Naive thymus-derived CD4-positive, alpha-beta T cell (primary cell): ENCODE data around the gene RNF207. TPM values are rescaled to one million over a fixed set of nuclear protein-coding genes. Genes with fewer than 3 reads are reported as not detected.

Experiments used
- ATAC-seq: fragments of 150-1000 bp; cut with Tn5 transposase; 2 replicates; pipeline ENCODE4 v1.10.0; 2021; ENCODE audit warnings: mild to moderate bottlenecking, moderate library complexity
- CTCF ChIA-PET: fragments of 350-600 bp; sonication (Branson Sonifier 250); formaldehyde crosslinking; loops from one replicate; lab custom pipeline; 2021; ENCODE audit warnings: antibody characterized with exemption; lab: Charles Lee
- POLR2A ChIA-PET: fragments of 350-600 bp; sonication (Branson Sonifier 250); formaldehyde crosslinking; loops from one replicate; lab custom pipeline; 2021; ENCODE audit warnings: antibody characterized with exemption, inconsistent platforms; lab: Charles Lee
- DNase-seq, 9 donors: peaks; one replicate each; pipeline versions ENCODE4 v3.0.0 to v3.0.0-alpha.2; 2020 to 2022; ENCODE audit warnings: mixed read lengths in 1 of 9
- H3K27ac ChIP-seq: one replicate; pipeline ENCODE4 v1.7.0; 2013; ENCODE audit warnings: mild to moderate bottlenecking, low read depth, low read length, moderate library complexity
- H3K27me3 ChIP-seq, 2 donors: one replicate each; pipeline ENCODE4 v1.7.0; 2013; ENCODE audit warnings: low read length in 2 of 2, mild to moderate bottlenecking in 2 of 2, moderate library complexity in 2 of 2; ENCODE audit not compliant: control insufficient read depth in 2 of 2, insufficient read depth in 2 of 2
- H3K36me3 ChIP-seq, 3 experiments: 1 replicate in 2 of 3; 2 replicates in 1 of 3; pipeline ENCODE4 v1.7.0; 2013; ENCODE audit warnings: low read length in 3 of 3, mild to moderate bottlenecking in 3 of 3, moderate library complexity in 1 of 3; ENCODE audit not compliant: insufficient read depth in 3 of 3, control insufficient read depth in 2 of 3
- H3K4me1 ChIP-seq, 2 donors: one replicate each; pipeline ENCODE4 v1.7.0; 2013; ENCODE audit warnings: low read length in 2 of 2, mild to moderate bottlenecking in 2 of 2, moderate library complexity in 1 of 2; ENCODE audit not compliant: control insufficient read depth in 2 of 2, insufficient read depth in 2 of 2
- H3K4me3 ChIP-seq: 2 replicates; pipeline ENCODE4 v1.7.0; 2013; ENCODE audit warnings: mild to moderate bottlenecking, low read length
- H3K9me3 ChIP-seq, 3 experiments: 1 replicate in 2 of 3; 2 replicates in 1 of 3; pipeline ENCODE4 v1.7.0; 2013; ENCODE audit warnings: low read length in 3 of 3; ENCODE audit not compliant: control insufficient read depth in 2 of 3
- H3K27ac Mint-ChIP-seq, 9 donors: one replicate each; pipeline ENCODE4 v1.8.0; 2020 to 2022; ENCODE audit warnings: mixed read lengths in 9 of 9, mild to moderate bottlenecking in 8 of 9, moderate library complexity in 5 of 9, inconsistent platforms in 2 of 9
- H3K27me3 Mint-ChIP-seq, 5 donors: one replicate each; pipeline ENCODE4 v1.8.0; 2021 to 2022; ENCODE audit warnings: mixed read lengths in 5 of 5, mild to moderate bottlenecking in 1 of 5
- H3K36me3 Mint-ChIP-seq, 5 donors: one replicate each; pipeline ENCODE4 v1.8.0; 2020 to 2022; ENCODE audit warnings: mixed read lengths in 5 of 5, mild to moderate bottlenecking in 3 of 5, inconsistent platforms in 1 of 5
- H3K4me1 Mint-ChIP-seq, 7 donors: one replicate each; pipeline ENCODE4 v1.8.0; 2020 to 2022; ENCODE audit warnings: mixed read lengths in 7 of 7, mild to moderate bottlenecking in 3 of 7, inconsistent platforms in 1 of 7
- H3K4me3 Mint-ChIP-seq, 10 donors: one replicate each; pipeline ENCODE4 v1.8.0; 2020 to 2022; ENCODE audit warnings: mild to moderate bottlenecking in 10 of 10, mixed read lengths in 10 of 10, moderate library complexity in 6 of 10, inconsistent platforms in 2 of 10
- H3K9me3 Mint-ChIP-seq, 11 donors: one replicate each; pipeline ENCODE4 v1.8.0; 2020 to 2022; ENCODE audit warnings: mixed read lengths in 11 of 11, mild to moderate bottlenecking in 4 of 11, inconsistent platforms in 1 of 11, moderate library complexity in 1 of 11
- intact Hi-C, 2 donors: fragments of 100-400 bp; cut with micrococcal nuclease; formaldehyde crosslinking; loops; one replicate each; pipeline ENCODE4 v1.15.1; 2023
- polyA plus RNA-seq, 2 donors: library from polyadenylated mRNA; unstranded; fragments of 300-500 nt; fragmentation: Illumina TruSeq; gene quantifications; one replicate each; pipeline ENCODE4 v1.2.3, GENCODE V29; 2021
- total RNA-seq, 6 experiments: library from RNA in 5 of 6; stranded (reverse) in 5 of 6; gene quantifications; 1 replicate in 5 of 6; 2 replicates in 1 of 6; pipeline ENCODE4 v1.2.3 and lab custom pipeline; 2021 to 2026

RNF207 gene
- total and polyA plus RNA-seq, 7 experiments from 2014 or later = 0.09 to 83.6 (median 0.81) TPM

DNA sequence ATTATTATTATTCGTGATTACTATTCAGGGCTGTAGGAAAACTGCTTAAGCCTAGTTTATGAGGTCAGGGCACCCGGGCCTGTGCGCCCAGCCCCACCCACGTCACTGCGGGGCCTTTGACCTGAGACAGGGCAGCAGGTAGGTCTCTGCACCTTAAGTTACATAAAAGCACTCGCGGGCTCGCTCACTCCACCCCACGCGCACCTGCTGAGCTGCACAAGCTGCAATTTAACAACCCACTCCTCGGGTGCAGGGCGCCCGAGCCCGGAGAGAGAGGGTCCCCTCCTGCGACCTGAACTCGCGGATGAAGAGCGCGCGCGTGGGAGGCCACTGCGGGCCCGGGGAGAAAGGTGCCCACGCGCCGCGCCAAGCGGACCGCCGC lies 29.4 kb downstream of the RNF207 start:
- peaks cover 11 to 15% (median 12%) of the 10 kb centered on the region in 5 donors for H3K27me3 Mint-ChIP-seq
- H3K9me3 Mint-ChIP-seq = peaks cover 0 to 1% (median 0%) of the 10 kb centered on the region in 11 donors
- POLR2A ChIA-PET = interaction anchor here (0.5 to 1.9 kb wide), 3 partner anchors 35 to 382 kb away, joined by 3 to 8 read pairs (median 3); no protein-coding TSS in a partner anchor
- no peaks in the 10 kb centered on the region for H3K9me3 ChIP-seq
- H3K27ac ChIP-seq = peak overlapping the region; percentile 66
- ATAC-seq (peak; percentile 3), DNase-seq (no peak)
- peaks cover 0 to 20% (median 0%) of the 10 kb centered on the region in 5 donors for H3K36me3 Mint-ChIP-seq
- H3K27me3 ChIP-seq = no peaks in the 10 kb centered on the region
- H3K36me3 ChIP-seq = peaks cover 3 to 31% (median 9%) of the 10 kb centered on the region in 3 experiments
- intact Hi-C loops = loop anchor here (1.0 to 10.0 kb wide), 6 partner anchors 26 to 367 kb away; partner anchors contain the start of genes RPL22 (in 2 of the 2), KLHL21 (in 1 of the 2), NPHP4 (in 1 of the 2) and RNF207 (in 1 of the 2)
- H3K4me3 ChIP-seq = peak overlapping the region; percentile 43
- H3K27ac Mint-ChIP-seq = peak overlapping the region in 6 of 9 donors; percentile 28 to 78 (median 47)
- peaks cover 0 to 28% (median 18%) of the 10 kb centered on the region in 7 donors for H3K4me1 Mint-ChIP-seq
- peak overlapping the region; percentile 79 to 90 (median 87) for H3K4me3 Mint-ChIP-seq
- H3K4me1 ChIP-seq = peaks cover 0 to 12% of the 10 kb centered on the region in 2 donors
- CTCF ChIA-PET = no interaction called here

DNA sequence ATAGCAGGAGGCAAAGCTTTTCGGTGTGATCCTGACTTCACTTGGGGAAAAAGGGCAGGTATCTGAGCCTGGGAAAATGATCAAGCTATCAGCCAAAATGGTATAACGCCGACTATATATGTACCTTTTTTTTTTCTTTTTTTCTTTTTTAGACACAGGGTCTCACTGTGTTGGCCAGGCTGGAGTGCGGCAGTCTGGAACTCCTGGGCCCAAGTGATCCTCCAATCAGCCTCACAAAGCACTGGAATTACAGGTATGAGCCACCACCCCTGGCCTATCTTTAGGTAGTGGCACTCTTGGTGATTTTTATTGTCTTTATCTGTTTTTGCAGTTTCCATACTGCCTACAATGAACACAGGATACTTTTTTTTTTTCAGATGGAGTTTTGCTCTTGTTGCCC lies 31.2 kb downstream of the RNF207 start:
- Mint-ChIP-seq H3K9me3 (peaks cover 0 to 1% (median 0%) of the 10 kb centered on the region in 11 donors), H3K4me3 (peak overlapping the region in 9 of 10 donors; percentile 23 to 66 (median 56)), H3K27me3 (peaks cover 21 to 31% (median 23%) of the 10 kb centered on the region in 5 donors), H3K36me3 (peaks cover 0 to 12% (median 4%) of the 10 kb centered on the region in 5 donors), H3K27ac (peak overlapping the region in 1 of 9 donors; percentile 23), H3K4me1 (peaks cover 0 to 30% (median 23%) of the 10 kb centered on the region in 7 donors)
- no peak for DNase-seq
- intact Hi-C loops = loop anchor here in 1 of 2 donors (2.0 to 10.0 kb wide), 3 partner anchors 112 to 365 kb away; partner anchors contain the start of genes KLHL21, NOL9 and TAS1R1
- no peak overlapping the region for H3K27ac ChIP-seq
- no peaks in the 10 kb centered on the region for H3K9me3 ChIP-seq
- H3K36me3 ChIP-seq = peaks cover 3 to 15% (median 6%) of the 10 kb centered on the region in 3 experiments
- no peak for ATAC-seq
- ChIA-PET POLR2A (interaction anchor here (1.3 kb wide), 1 partner anchor 38 kb away, joined by 3 read pairs; no protein-coding TSS in a partner anchor), CTCF (interaction anchor here (0.6 to 1.4 kb wide), 2 partner anchors 9 to 319 kb away, joined by 3 to 4 read pairs; no protein-coding TSS in a partner anchor)
- no peak overlapping the region for H3K4me3 ChIP-seq
- H3K4me1 ChIP-seq = peaks cover 0 to 12% of the 10 kb centered on the region in 2 donors
- H3K27me3 ChIP-seq = peaks cover 5 to 7% of the 10 kb centered on the region in 2 donors

DNA sequence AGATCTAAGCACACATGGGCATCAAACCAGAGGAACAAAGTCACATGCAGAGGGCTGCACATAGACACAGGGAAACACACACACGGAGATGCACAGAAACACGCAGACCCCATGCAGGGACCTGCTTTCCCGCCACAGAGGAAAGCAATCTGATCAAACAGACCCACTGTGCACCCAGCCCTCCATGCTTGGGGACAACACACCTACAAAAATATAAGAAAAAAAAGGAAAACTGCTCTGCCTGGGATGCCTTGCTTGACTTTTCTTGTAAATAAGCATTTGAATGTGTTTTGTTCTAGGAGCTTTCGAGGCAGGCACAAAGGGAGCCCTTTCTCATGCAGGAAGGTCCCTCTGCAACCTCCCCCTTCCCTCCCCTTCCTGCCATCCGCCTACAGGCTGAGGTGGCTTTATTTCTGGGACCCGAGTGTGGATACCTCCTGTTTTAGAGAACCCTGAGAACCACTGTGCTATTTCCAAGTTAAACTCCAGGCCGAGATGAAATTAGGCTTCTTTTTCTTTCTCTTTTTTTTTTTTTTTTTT lies 33.4 kb downstream of the RNF207 start:
- Histone ChIP-seq H3K4me1 (peaks cover 0 to 12% of the 10 kb centered on the region in 2 donors), H3K27me3 (peaks cover 10 to 19% of the 10 kb centered on the region in 2 donors), H3K36me3 (no peaks in the 10 kb centered on the region), H3K4me3 (no peak overlapping the region), H3K9me3 (no peaks in the 10 kb centered on the region), H3K27ac (no peak overlapping the region)
- intact Hi-C loops = loop anchor here in 1 of 2 donors (5.0 to 10.0 kb wide), 2 partner anchors 114 to 363 kb away; partner anchors contain the start of gene KLHL21
- Mint-ChIP-seq H3K27ac (peak overlapping the region in 1 of 9 donors; percentile 42), H3K4me3 (no peak overlapping the region), H3K9me3 (peaks cover 0 to 1% (median 0%) of the 10 kb centered on the region in 11 donors), H3K4me1 (peaks cover 0 to 18% (median 14%) of the 10 kb centered on the region in 7 donors), H3K27me3 (peaks cover 24 to 47% (median 30%) of the 10 kb centered on the region in 5 donors), H3K36me3 (peaks cover 0 to 4% (median 0%) of the 10 kb centered on the region in 5 donors)
- ChIA-PET POLR2A (interaction anchor here (0.7 kb wide), 1 partner anchor 26 kb away, joined by 3 read pairs; no protein-coding TSS in a partner anchor), CTCF (interaction anchor here (1.1 kb wide), 1 partner anchor 11 kb away, joined by 3 read pairs; no protein-coding TSS in a partner anchor)
- DNase-seq (no peak), ATAC-seq (no peak)

DNA sequence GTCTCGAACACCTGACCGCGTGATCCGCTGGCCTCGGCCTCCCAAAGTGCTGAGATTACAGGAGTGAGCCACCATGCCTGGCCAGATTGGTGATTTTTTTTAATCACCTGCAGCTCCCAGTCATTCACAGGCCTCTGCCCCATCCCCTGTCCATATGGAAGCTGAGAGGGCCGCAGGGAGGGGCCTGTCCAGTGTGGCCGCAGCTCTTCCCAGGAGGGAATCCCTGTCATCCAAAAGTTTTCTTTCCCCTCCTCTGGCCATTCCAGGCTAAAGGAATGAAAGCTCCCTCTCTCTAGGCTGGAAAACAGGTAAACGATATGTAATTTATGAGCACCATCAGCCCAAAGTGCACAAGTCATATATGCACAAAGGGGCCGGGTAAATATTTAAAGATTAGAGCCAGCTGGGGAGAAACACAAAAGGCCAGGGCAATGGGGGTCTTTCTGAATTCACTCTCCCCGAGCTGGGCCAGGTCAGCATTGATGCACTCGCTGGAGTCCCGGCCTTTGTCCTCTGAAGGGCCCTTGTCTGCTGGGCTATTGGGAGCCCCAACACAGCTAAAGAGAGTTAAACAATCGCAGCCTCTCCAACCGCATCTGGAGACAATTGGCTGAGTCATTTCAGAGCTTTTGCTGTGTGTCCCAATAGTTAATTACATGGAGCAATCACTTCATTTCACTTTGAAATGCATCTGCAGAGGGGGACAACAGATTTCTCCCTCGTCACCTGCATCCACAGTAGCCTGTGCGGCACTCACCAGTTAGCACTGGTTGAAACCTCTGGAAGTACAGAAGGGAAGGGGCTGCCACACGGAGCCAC lies 34.2 kb downstream of the RNF207 start:
- Histone ChIP-seq H3K36me3 (no peaks in the 10 kb centered on the region), H3K27ac (no peak overlapping the region), H3K4me3 (no peak overlapping the region), H3K4me1 (peaks cover 1 to 4% of the 10 kb centered on the region in 2 donors), H3K9me3 (no peaks in the 10 kb centered on the region), H3K27me3 (peaks cover 10 to 22% of the 10 kb centered on the region in 2 donors)
- peak overlapping the region in 1 of 10 donors; percentile 34 for H3K4me3 Mint-ChIP-seq
- H3K4me1 Mint-ChIP-seq = peaks cover 0 to 14% (median 6%) of the 10 kb centered on the region in 7 donors
- peaks cover 27 to 54% (median 31%) of the 10 kb centered on the region in 5 donors for H3K27me3 Mint-ChIP-seq
- H3K27ac Mint-ChIP-seq = no peak overlapping the region
- peaks cover 0 to 1% (median 0%) of the 10 kb centered on the region in 11 donors for H3K9me3 Mint-ChIP-seq
- ATAC-seq (no peak), DNase-seq (no peak)
- peaks cover 0 to 4% (median 0%) of the 10 kb centered on the region in 5 donors for H3K36me3 Mint-ChIP-seq
- intact Hi-C loops = loop anchor here in 1 of 2 donors (5.0 to 10.0 kb wide), 2 partner anchors 115 to 362 kb away; partner anchors contain the start of gene KLHL21
- POLR2A ChIA-PET = interaction anchor here (0.7 kb wide), 1 partner anchor 25 kb away, joined by 3 read pairs; no protein-coding TSS in a partner anchor
- CTCF ChIA-PET = interaction anchor here (1.1 kb wide), 1 partner anchor 12 kb away, joined by 3 read pairs; no protein-coding TSS in a partner anchor

DNA sequence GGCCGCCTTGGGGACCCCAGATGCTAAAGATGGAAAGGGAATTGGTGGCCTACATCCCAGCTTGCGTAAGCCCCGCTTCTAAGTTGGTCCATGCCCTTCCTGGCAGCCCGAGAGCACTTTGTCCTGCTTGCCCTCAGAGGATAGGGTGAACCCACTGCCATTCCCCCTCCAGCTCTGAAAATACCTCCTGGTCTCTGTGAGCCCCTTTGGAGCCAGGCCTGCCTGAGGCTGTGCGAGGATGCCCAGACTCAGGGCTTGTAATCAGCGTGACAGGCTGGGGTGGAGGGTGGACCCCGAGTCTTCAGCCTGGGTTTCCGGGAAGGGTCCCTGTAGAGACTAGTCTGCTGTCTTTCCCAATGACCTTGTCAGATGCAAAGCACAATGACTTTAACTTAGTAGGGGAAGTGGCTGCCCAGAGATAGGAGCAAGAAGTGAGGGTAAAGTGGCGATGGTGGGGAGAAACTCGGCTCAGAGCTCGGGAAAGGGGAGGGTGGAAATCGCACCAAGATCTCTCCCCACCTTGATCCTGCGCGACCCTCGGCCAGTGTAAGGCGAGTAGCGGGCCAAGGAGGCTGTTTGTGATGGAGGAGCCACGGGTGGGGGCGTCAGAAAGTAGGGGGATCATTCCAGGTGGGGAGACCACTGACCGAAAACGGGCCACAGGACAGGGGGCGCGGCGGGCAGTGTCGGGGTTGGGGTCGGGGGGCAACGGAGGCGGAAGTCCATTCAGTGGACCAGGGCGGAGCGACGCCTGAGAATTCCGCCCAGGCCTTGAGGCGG lies 35.4 kb downstream of the RNF207 start:
- peaks cover 11 to 30% of the 10 kb centered on the region in 2 donors for H3K27me3 ChIP-seq
- peak overlapping the region in 6 of 10 donors; percentile 26 to 68 (median 52) for H3K4me3 Mint-ChIP-seq
- CTCF ChIA-PET = no interaction called here

More for the DNA sequence above, 35.4 kb downstream of the RNF207 start:
- Histone ChIP-seq H3K9me3 (no peaks in the 10 kb centered on the region), H3K4me1 (peaks cover under 1 to 8% of the 10 kb centered on the region in 2 donors), H3K4me3 (no peak overlapping the region), H3K36me3 (no peaks in the 10 kb centered on the region), H3K27ac (no peak overlapping the region)
- Mint-ChIP-seq H3K9me3 (peaks cover 0 to 1% (median 0%) of the 10 kb centered on the region in 11 donors), H3K27ac (peak overlapping the region in 2 of 9 donors; percentile 20 to 56), H3K27me3 (peaks cover 28 to 58% (median 32%) of the 10 kb centered on the region in 5 donors), H3K4me1 (peaks cover 0 to 16% (median 6%) of the 10 kb centered on the region in 7 donors), H3K36me3 (peaks cover 0 to 4% (median 0%) of the 10 kb centered on the region in 5 donors)
- ATAC-seq (no peak), DNase-seq (no peak)
- POLR2A ChIA-PET = interaction anchor here (0.7 kb wide), 1 partner anchor 177 kb away, joined by 3 read pairs; no protein-coding TSS in a partner anchor
- intact Hi-C loops = no loop called here
